ENCODE results near the gene NDST4. TPM values are rescaled to one million over a fixed set of nuclear protein-coding genes. Genes with fewer than 3 reads are reported as not detected.

Gene NDST4
- total and polyA plus RNA-seq, 4 donors, result not detected

DNA sequence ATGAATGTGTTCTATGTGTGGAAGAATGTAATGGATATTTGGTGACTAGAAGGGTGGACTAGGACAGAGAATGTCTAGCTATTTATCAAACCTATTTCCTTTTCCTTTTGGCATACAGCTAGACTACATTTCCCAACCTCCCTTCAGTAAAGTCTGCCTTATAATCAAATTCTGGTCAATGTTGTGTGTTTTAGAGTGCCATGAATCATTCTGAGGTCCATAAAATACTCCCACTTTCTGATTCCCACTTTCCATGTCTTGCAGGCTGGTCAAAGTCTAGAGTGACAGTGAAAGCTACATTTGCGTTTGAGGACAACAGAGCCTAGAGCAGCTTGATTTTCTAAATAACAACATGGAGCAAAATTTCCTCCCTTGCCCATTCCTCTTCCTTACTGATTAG lies 297.7 kb downstream of the NDST4 start:
- Histone ChIP-seq H3K4me3 (ENCODE audit: low read depth in 1 of 3, low read length in 3 of 3) (no peak overlapping the region), H3K9me3 (ENCODE audit: control insufficient read depth in 4 of 4, low read length in 3 of 4) (no peaks in the 10 kb centered on the region), H3K27ac (ENCODE audit: low read depth in 1 of 2, low read length in 2 of 2) (no peak overlapping the region), H3K4me1 (ENCODE audit: control insufficient read depth in 4 of 4, insufficient read depth in 4 of 4, low read length in 3 of 4) (no peaks in the 10 kb centered on the region), H3K9ac (ENCODE audit: low read depth in 1 of 2, low read length in 2 of 2) (no peak overlapping the region), H3K27me3 (ENCODE audit: control insufficient read depth in 4 of 4, insufficient read depth in 4 of 4, low read length in 3 of 4) (no peaks in the 10 kb centered on the region), H3K36me3 (ENCODE audit: control insufficient read depth in 4 of 4, insufficient read depth in 3 of 4, low read depth in 1 of 4, low read length in 3 of 4) (no peaks in the 10 kb centered on the region)
- TF ChIP-seq YY1 (IDR thresholded peaks at IDR 0.05) (no peak), FOXA1 (IDR thresholded peaks at IDR 0.05) (no peak), NR2F2 (IDR thresholded peaks at IDR 0.05) (no peak), GABPA (IDR thresholded peaks at IDR 0.05 in 1 of 2, conservative IDR thresholded peaks at IDR 0.05 in 1 of 2) (no peak), TAF1 (conservative IDR thresholded peaks at IDR 0.05) (no peak)
- TF ChIP-seq, protein P1, sequence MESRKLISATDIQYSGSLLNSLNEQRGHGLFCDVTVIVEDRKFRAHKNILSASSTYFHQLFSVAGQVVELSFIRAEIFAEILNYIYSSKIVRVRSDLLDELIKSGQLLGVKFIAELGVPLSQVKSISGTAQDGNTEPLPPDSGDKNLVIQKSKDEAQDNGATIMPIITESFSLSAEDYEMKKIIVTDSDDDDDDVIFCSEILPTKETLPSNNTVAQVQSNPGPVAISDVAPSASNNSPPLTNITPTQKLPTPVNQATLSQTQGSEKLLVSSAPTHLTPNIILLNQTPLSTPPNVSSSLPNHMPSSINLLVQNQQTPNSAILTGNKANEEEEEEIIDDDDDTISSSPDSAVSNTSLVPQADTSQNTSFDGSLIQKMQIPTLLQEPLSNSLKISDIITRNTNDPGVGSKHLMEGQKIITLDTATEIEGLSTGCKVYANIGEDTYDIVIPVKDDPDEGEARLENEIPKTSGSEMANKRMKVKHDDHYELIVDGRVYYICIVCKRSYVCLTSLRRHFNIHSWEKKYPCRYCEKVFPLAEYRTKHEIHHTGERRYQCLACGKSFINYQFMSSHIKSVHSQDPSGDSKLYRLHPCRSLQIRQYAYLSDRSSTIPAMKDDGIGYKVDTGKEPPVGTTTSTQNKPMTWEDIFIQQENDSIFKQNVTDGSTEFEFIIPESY (IDR thresholded peaks at IDR 0.05), result no peak
- 71% methylated on average over 1 of the region's 1 CpG for WGBS
- DNase-seq (ENCODE audit: low spot score), result no peak

DNA sequence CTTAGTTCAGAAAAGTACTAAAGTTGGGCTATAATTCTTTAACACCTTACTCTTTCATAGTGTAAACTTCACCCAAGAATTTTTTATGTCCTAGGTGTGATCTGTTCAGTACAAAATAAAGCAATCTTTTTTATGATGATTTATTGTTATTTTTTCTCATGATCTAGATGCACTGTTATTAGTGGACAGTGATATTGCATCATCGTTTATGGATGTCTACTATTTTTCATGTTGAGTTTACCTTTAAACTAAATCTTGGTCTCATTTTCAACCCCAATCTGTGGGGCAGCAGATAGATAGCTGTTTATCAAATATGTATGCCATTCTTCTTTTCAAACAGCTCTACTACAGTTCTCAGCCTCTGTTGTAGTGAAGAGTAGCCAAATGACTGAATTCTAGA lies 299.5 kb downstream of the NDST4 start:
- H3K4me3 ChIP-seq (ENCODE audit: low read depth in 1 of 3, low read length in 3 of 3), result no peak overlapping the region
- no peaks in the 10 kb centered on the region for H3K9me3 ChIP-seq (ENCODE audit: control insufficient read depth in 4 of 4, low read length in 3 of 4)
- H3K27me3 ChIP-seq (ENCODE audit: control insufficient read depth in 4 of 4, insufficient read depth in 4 of 4, low read length in 3 of 4), result no peaks in the 10 kb centered on the region
- H3K9ac ChIP-seq (ENCODE audit: low read depth in 1 of 2, low read length in 2 of 2), result no peak overlapping the region
- DNase-seq (ENCODE audit: low spot score), result no peak
- H3K36me3 ChIP-seq (ENCODE audit: control insufficient read depth in 4 of 4, insufficient read depth in 3 of 4, low read depth in 1 of 4, low read length in 3 of 4), result no peaks in the 10 kb centered on the region
- TF ChIP-seq GABPA (IDR thresholded peaks at IDR 0.05 in 1 of 2, conservative IDR thresholded peaks at IDR 0.05 in 1 of 2) (no peak), YY1 (IDR thresholded peaks at IDR 0.05) (no peak), HNF4A (conservative IDR thresholded peaks at IDR 0.05) (no peak), FOXA2 (IDR thresholded peaks at IDR 0.05) (no peak), SP1 (IDR thresholded peaks at IDR 0.05) (no peak), HNF4G (IDR thresholded peaks at IDR 0.05) (no peak), RAD21 (IDR thresholded peaks at IDR 0.05) (no peak), NR2F2 (IDR thresholded peaks at IDR 0.05) (no peak), RXRA (IDR thresholded peaks at IDR 0.05) (no peak), EGR1 (IDR thresholded peaks at IDR 0.05; ENCODE audit: low read depth in 2 of 2) (no peak), JUND (IDR thresholded peaks at IDR 0.05) (no peak), FOXA1 (IDR thresholded peaks at IDR 0.05) (no peak), TAF1 (conservative IDR thresholded peaks at IDR 0.05) (no peak)
- TF ChIP-seq, protein P2, sequence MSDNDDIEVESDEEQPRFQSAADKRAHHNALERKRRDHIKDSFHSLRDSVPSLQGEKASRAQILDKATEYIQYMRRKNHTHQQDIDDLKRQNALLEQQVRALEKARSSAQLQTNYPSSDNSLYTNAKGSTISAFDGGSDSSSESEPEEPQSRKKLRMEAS (IDR thresholded peaks at IDR 0.05), result no peak
- TF ChIP-seq, protein P3, sequence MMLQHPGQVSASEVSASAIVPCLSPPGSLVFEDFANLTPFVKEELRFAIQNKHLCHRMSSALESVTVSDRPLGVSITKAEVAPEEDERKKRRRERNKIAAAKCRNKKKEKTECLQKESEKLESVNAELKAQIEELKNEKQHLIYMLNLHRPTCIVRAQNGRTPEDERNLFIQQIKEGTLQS (IDR thresholded peaks at IDR 0.05), result no peak
- TF ChIP-seq, protein P4, sequence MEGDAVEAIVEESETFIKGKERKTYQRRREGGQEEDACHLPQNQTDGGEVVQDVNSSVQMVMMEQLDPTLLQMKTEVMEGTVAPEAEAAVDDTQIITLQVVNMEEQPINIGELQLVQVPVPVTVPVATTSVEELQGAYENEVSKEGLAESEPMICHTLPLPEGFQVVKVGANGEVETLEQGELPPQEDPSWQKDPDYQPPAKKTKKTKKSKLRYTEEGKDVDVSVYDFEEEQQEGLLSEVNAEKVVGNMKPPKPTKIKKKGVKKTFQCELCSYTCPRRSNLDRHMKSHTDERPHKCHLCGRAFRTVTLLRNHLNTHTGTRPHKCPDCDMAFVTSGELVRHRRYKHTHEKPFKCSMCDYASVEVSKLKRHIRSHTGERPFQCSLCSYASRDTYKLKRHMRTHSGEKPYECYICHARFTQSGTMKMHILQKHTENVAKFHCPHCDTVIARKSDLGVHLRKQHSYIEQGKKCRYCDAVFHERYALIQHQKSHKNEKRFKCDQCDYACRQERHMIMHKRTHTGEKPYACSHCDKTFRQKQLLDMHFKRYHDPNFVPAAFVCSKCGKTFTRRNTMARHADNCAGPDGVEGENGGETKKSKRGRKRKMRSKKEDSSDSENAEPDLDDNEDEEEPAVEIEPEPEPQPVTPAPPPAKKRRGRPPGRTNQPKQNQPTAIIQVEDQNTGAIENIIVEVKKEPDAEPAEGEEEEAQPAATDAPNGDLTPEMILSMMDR (IDR thresholded peaks at IDR 0.05; ENCODE audit: low read depth, low read length, missing input control), result no peak
- TF ChIP-seq, protein P1 (IDR thresholded peaks at IDR 0.05), result no peak
- TF ChIP-seq, protein P5, sequence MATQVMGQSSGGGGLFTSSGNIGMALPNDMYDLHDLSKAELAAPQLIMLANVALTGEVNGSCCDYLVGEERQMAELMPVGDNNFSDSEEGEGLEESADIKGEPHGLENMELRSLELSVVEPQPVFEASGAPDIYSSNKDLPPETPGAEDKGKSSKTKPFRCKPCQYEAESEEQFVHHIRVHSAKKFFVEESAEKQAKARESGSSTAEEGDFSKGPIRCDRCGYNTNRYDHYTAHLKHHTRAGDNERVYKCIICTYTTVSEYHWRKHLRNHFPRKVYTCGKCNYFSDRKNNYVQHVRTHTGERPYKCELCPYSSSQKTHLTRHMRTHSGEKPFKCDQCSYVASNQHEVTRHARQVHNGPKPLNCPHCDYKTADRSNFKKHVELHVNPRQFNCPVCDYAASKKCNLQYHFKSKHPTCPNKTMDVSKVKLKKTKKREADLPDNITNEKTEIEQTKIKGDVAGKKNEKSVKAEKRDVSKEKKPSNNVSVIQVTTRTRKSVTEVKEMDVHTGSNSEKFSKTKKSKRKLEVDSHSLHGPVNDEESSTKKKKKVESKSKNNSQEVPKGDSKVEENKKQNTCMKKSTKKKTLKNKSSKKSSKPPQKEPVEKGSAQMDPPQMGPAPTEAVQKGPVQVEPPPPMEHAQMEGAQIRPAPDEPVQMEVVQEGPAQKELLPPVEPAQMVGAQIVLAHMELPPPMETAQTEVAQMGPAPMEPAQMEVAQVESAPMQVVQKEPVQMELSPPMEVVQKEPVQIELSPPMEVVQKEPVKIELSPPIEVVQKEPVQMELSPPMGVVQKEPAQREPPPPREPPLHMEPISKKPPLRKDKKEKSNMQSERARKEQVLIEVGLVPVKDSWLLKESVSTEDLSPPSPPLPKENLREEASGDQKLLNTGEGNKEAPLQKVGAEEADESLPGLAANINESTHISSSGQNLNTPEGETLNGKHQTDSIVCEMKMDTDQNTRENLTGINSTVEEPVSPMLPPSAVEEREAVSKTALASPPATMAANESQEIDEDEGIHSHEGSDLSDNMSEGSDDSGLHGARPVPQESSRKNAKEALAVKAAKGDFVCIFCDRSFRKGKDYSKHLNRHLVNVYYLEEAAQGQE (IDR thresholded peaks at IDR 0.05), result no peak
- H3K27ac ChIP-seq (ENCODE audit: low read depth in 1 of 2, low read length in 2 of 2), result no peak overlapping the region
- WGBS, result 61% methylated on average over 1 of the region's 1 CpG
- no peaks in the 10 kb centered on the region for H3K4me1 ChIP-seq (ENCODE audit: control insufficient read depth in 4 of 4, insufficient read depth in 4 of 4, low read length in 3 of 4)

All from liver (tissue), 9 donors.